ENCODE measurements around the gene ANOS1. TPM values are rescaled to one million over a fixed set of nuclear protein-coding genes. Genes with fewer than 3 reads are reported as not detected.

The ANOS1 gene
- total RNA-seq, 1 experiment from 2014 or later = 24.8 TPM

GRCh38 chrX:8663325-8663724 lies 68.6 kb downstream of the ANOS1 start:
- no peak for TF ChIP-seq OVOL2 (CRISPR knock-in tag; IDR thresholded peaks at IDR 0.05; ENCODE audit: borderline replicate concordance)
- TF ChIP-seq JUN (CRISPR knock-in tag; IDR thresholded peaks at IDR 0.05) = no peak
- no peak for TF ChIP-seq RELA (CRISPR knock-in tag; IDR thresholded peaks at IDR 0.05; ENCODE audit: borderline replicate concordance)
- TF ChIP-seq IRF2 (CRISPR knock-in tag; IDR thresholded peaks at IDR 0.05; ENCODE audit: borderline replicate concordance, low read depth) = no peak
- no peak for TF ChIP-seq ATF6 (CRISPR knock-in tag; IDR thresholded peaks at IDR 0.05)
- TF ChIP-seq PREB (CRISPR knock-in tag; IDR thresholded peaks at IDR 0.05; ENCODE audit: borderline replicate concordance) = no peak
- Mint-ChIP-seq H3K9me3 (peaks cover 1% of the 10 kb centered on the region; the same call in 1 of the 2 replicates), H3K27ac (no peak overlapping the region; the same call in 1 of the 2 replicates), H3K4me1 (peaks cover 28% of the 10 kb centered on the region), H3K36me3 (peaks cover 15% of the 10 kb centered on the region; the same call in 1 of the 2 replicates), H3K4me3 (no peak overlapping the region), H3K27me3 (ENCODE audit: low read depth) (no peaks in the 10 kb centered on the region)
- no peak for DNase-seq (ENCODE audit: low spot score)
- no peak for ATAC-seq
- CTCF ChIA-PET = no interaction called here
- POLR2A ChIA-PET = no interaction called here

- Mint-ChIP-seq H3K27ac (no peak overlapping the region), H3K9me3 (peaks cover 16% of the 10 kb centered on the region), H3K4me3 (no peak overlapping the region), H3K36me3 (peaks cover 51% of the 10 kb centered on the region), H3K27me3 (ENCODE audit: low read depth) (no peaks in the 10 kb centered on the region), H3K4me1 (peaks cover 13% of the 10 kb centered on the region)
- DNase-seq (ENCODE audit: low spot score) (no peak), ATAC-seq (no peak)
- CTCF ChIA-PET = interaction anchor here (0.7 kb wide), 1 partner anchor 105 kb away, joined by 4 read pairs; no protein-coding TSS in a partner anchor
- POLR2A ChIA-PET = no interaction called here
- TF ChIP-seq ARID4B (CRISPR knock-in tag; IDR thresholded peaks at IDR 0.05; ENCODE audit: borderline replicate concordance) (no peak), TCF7 (CRISPR knock-in tag; IDR thresholded peaks at IDR 0.05; ENCODE audit: low read depth) (no peak), TP53 (CRISPR knock-in tag; IDR thresholded peaks at IDR 0.05) (no peak), ZNF138 (CRISPR knock-in tag; conservative IDR thresholded peaks at IDR 0.05) (no peak), ATF1 (CRISPR knock-in tag; IDR thresholded peaks at IDR 0.05) (no peak), FOXP1 (CRISPR knock-in tag; IDR thresholded peaks at IDR 0.05; ENCODE audit: borderline replicate concordance) (no peak), ERG (CRISPR knock-in tag; IDR thresholded peaks at IDR 0.05) (no peak), NFE2L1 (CRISPR knock-in tag; IDR thresholded peaks at IDR 0.05) (no peak), ZNF532 (CRISPR knock-in tag; IDR thresholded peaks at IDR 0.05; ENCODE audit: borderline replicate concordance) (no peak), NR2C2 (CRISPR knock-in tag; IDR thresholded peaks at IDR 0.05) (no peak), KAT7 (CRISPR knock-in tag; IDR thresholded peaks at IDR 0.05; ENCODE audit: borderline replicate concordance) (no peak), ZMAT4 (CRISPR knock-in tag; IDR thresholded peaks at IDR 0.05) (no peak), IRF2 (CRISPR knock-in tag; IDR thresholded peaks at IDR 0.05; ENCODE audit: borderline replicate concordance, low read depth) (no peak), SMAD3 (CRISPR knock-in tag; IDR thresholded peaks at IDR 0.05; ENCODE audit: borderline replicate concordance) (no peak), USF1 (CRISPR knock-in tag; IDR thresholded peaks at IDR 0.05) (no peak)
Observed at GRCh38 chrX:8657883-8658282, 74.1 kb downstream of the ANOS1 start.
